Measurements from ENCODE around the gene TMEM263. TPM values are rescaled to one million over a fixed set of nuclear protein-coding genes. Genes with fewer than 3 reads are reported as not detected.

Gene TMEM263
- polyA plus RNA-seq, 1 of the 3 experiments (the other 2 are of a cell fraction): 16.9 TPM

- TF ChIP-seq, protein P1, sequence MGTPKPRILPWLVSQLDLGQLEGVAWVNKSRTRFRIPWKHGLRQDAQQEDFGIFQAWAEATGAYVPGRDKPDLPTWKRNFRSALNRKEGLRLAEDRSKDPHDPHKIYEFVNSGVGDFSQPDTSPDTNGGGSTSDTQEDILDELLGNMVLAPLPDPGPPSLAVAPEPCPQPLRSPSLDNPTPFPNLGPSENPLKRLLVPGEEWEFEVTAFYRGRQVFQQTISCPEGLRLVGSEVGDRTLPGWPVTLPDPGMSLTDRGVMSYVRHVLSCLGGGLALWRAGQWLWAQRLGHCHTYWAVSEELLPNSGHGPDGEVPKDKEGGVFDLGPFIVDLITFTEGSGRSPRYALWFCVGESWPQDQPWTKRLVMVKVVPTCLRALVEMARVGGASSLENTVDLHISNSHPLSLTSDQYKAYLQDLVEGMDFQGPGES (IDR thresholded peaks at IDR 0.05; ENCODE audit: low read depth, low read length): no peak
- TF ChIP-seq FOXM1 (IDR thresholded peaks at IDR 0.05; ENCODE audit: low read depth) (no peak), FOSL2 (IDR thresholded peaks at IDR 0.05; ENCODE audit: borderline replicate concordance, low read depth) (no peak), EP300 (IDR thresholded peaks at IDR 0.05; ENCODE audit: borderline replicate concordance in 1 of 2, low read depth in 1 of 2, low read length in 1 of 2) (no peak), TAF1 (IDR thresholded peaks at IDR 0.05; ENCODE audit: borderline replicate concordance, low read depth, low read length) (no peak), SIN3A (IDR thresholded peaks at IDR 0.05; ENCODE audit: borderline replicate concordance, low read depth, low read length) (no peak), EZH2phosphoT487 (IDR thresholded peaks at IDR 0.05; ENCODE audit: borderline replicate concordance, low read depth) (no peak)
- TF ChIP-seq, protein P2, sequence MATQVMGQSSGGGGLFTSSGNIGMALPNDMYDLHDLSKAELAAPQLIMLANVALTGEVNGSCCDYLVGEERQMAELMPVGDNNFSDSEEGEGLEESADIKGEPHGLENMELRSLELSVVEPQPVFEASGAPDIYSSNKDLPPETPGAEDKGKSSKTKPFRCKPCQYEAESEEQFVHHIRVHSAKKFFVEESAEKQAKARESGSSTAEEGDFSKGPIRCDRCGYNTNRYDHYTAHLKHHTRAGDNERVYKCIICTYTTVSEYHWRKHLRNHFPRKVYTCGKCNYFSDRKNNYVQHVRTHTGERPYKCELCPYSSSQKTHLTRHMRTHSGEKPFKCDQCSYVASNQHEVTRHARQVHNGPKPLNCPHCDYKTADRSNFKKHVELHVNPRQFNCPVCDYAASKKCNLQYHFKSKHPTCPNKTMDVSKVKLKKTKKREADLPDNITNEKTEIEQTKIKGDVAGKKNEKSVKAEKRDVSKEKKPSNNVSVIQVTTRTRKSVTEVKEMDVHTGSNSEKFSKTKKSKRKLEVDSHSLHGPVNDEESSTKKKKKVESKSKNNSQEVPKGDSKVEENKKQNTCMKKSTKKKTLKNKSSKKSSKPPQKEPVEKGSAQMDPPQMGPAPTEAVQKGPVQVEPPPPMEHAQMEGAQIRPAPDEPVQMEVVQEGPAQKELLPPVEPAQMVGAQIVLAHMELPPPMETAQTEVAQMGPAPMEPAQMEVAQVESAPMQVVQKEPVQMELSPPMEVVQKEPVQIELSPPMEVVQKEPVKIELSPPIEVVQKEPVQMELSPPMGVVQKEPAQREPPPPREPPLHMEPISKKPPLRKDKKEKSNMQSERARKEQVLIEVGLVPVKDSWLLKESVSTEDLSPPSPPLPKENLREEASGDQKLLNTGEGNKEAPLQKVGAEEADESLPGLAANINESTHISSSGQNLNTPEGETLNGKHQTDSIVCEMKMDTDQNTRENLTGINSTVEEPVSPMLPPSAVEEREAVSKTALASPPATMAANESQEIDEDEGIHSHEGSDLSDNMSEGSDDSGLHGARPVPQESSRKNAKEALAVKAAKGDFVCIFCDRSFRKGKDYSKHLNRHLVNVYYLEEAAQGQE (IDR thresholded peaks at IDR 0.05; ENCODE audit: low read depth, low read length): no peak
These were observed 45.5 kb upstream of the TMEM263 start (continued) for GRCh38 chr12:106910202-106910601.

DNA sequence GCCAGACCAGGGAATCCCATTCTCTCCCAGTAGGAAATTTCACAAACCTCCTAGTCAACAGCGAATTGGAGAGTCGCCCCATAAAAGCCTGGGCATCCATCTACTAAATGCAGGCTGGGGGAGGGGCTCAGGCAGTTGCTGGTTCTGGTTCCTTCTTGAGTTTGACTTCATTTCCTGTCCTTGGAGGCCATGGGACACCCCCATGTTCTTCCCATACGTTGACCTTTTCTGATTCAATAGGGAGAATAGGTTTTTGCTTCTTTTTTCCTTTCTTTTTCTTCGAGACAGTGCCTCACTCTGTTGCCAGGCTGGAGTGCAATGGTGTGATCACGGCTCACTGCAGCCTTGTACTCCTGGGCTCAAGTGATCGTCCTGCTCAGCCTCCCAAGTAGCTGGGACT lies 44.1 kb upstream of the TMEM263 start:
- ChIA-PET POLR2A (no interaction called here), CTCF (interaction anchor here (12.9 kb wide), 1 partner anchor 9 kb away, joined by 88 read pairs; no protein-coding TSS in a partner anchor)
- Histone ChIP-seq H3K4me2 (no peak overlapping the region), H3K9me2 (no peaks in the 10 kb centered on the region), H3K36me3 (replicated peaks in 1 of 2; ENCODE audit: control insufficient read depth in 1 of 2, insufficient read depth in 2 of 2, low read length in 1 of 2) (no peaks in the 10 kb centered on the region), H3K27me3 (ENCODE audit: insufficient read depth) (no peaks in the 10 kb centered on the region), H3K4me1 (ENCODE audit: control insufficient read depth in 1 of 2, insufficient read depth in 2 of 2, low read depth in 1 of 2, low read length in 1 of 2) (no peaks in the 10 kb centered on the region), H3K9me3 (no peaks in the 10 kb centered on the region), H3K4me3 (ENCODE audit: low read depth in 2 of 2, low read length in 1 of 2) (no peak overlapping the region), H3K9ac (no peak overlapping the region), H3K27ac (ENCODE audit: low read depth in 2 of 2, low read length in 1 of 2) (no peak overlapping the region), H3F3A (replicated peaks; ENCODE audit: insufficient read depth) (no peaks in the 10 kb centered on the region), H2AFZ (ENCODE audit: low read depth) (no peak overlapping the region), H4K20me1 (ENCODE audit: insufficient read depth) (no peaks in the 10 kb centered on the region), H3K79me2 (ENCODE audit: insufficient read depth) (no peaks in the 10 kb centered on the region)
- TF ChIP-seq MAX (IDR thresholded peaks at IDR 0.05; ENCODE audit: low read depth): no peak
- TF ChIP-seq SMC3 (IDR thresholded peaks at IDR 0.05; ENCODE audit: low read depth, low read length): no peak
- no peak for TF ChIP-seq CHD2 (IDR thresholded peaks at IDR 0.05; ENCODE audit: low read length, partially characterized antibody)
- TF ChIP-seq, protein P1 (IDR thresholded peaks at IDR 0.05; ENCODE audit: low read depth, low read length): no peak
- no peak for TF ChIP-seq GABPA (IDR thresholded peaks at IDR 0.05; ENCODE audit: low read depth)
- TF ChIP-seq YY1 (IDR thresholded peaks at IDR 0.05; ENCODE audit: low read depth): no peak
- TF ChIP-seq FOXJ3 (CRISPR knock-in tag; IDR thresholded peaks at IDR 0.05): no peak
- WGBS (ENCODE audit: low lambda C conversion rate): 60% methylated on average over 6 of the region's 6 CpGs
- DNase-seq: no peak
